Calu3 (cell line): Measurements from ENCODE around the gene ASB15. TPM values are rescaled to one million over a fixed set of nuclear protein-coding genes. Genes with fewer than 3 reads are reported as not detected.

Experiments
- BruUV-seq: library from RNA; stranded (reverse); fragments of 400-500 nt; replicated peaks from 2 replicates; lab custom pipeline; 2021; lab: Mats Ljungman, UMichigan
- CTCF ChIA-PET: fragments of 300-600 bp; sonication (Branson Sonifier 250); formaldehyde crosslinking; loops from one replicate; lab custom pipeline; 2022; ENCODE audit warnings: antibody characterized with exemption; lab: Charles Lee
- DNase-seq: peaks from one replicate; pipeline ENCODE4 v3.0.0; 2022
- H3K27ac Mint-ChIP-seq: one replicate; pipeline ENCODE4 v1.8.0; 2022; ENCODE audit warnings: mixed read lengths; ENCODE audit not compliant: unreplicated experiment
- H3K27me3 Mint-ChIP-seq: one replicate; pipeline ENCODE4 v1.8.0; 2022; ENCODE audit warnings: mixed read lengths; ENCODE audit not compliant: unreplicated experiment
- H3K36me3 Mint-ChIP-seq: one replicate; pipeline ENCODE4 v1.8.0; 2022; ENCODE audit warnings: mild to moderate bottlenecking, moderate library complexity, mixed read lengths; ENCODE audit not compliant: insufficient read depth, unreplicated experiment
- H3K4me1 Mint-ChIP-seq: one replicate; pipeline ENCODE4 v1.8.0; 2022; ENCODE audit warnings: mild to moderate bottlenecking, low read depth, mixed read lengths; ENCODE audit not compliant: unreplicated experiment
- H3K4me3 Mint-ChIP-seq: one replicate; pipeline ENCODE4 v1.8.0; 2022; ENCODE audit warnings: mild to moderate bottlenecking, low read depth, moderate library complexity, mixed read lengths; ENCODE audit not compliant: unreplicated experiment
- H3K9me3 Mint-ChIP-seq: one replicate; pipeline ENCODE4 v1.8.0; 2022; ENCODE audit warnings: low read depth, mixed read lengths; ENCODE audit not compliant: unreplicated experiment
- CTCF ChIP-seq: fragments of 200-600 bp; IDR thresholded peaks from one replicate; pipeline ENCODE4 v1.8.0; 2022; ENCODE audit warnings: antibody characterized with exemption; ENCODE audit not compliant: unreplicated experiment
- intact Hi-C: fragments of 100-400 bp; cut with micrococcal nuclease; formaldehyde crosslinking; loops from one replicate; pipeline ENCODE4 v1.10.0; 2022; ENCODE audit not compliant: unreplicated experiment
- total RNA-seq: library from RNA; stranded (reverse); gene quantifications from 2 replicates; pipeline ENCODE4 v1.2.3, GENCODE V29; 2022

The ASB15 gene
- total RNA-seq, 1 experiment from 2014 or later, result not detected

- Mint-ChIP-seq H3K36me3 (no peaks in the 10 kb centered on the region), H3K9me3 (no peaks in the 10 kb centered on the region), H3K27ac (no peak overlapping the region), H3K27me3 (no peaks in the 10 kb centered on the region), H3K4me1 (no peaks in the 10 kb centered on the region), H3K4me3 (no peak overlapping the region)
- CTCF ChIA-PET, result interaction anchor here (1.2 kb wide), 1 partner anchor 10 kb away, joined by 3 read pairs; no protein-coding TSS in a partner anchor
- DNase-seq, result no peak
- TF ChIP-seq CTCF, result no peak
- no TSS peak for BruUV-seq
- intact Hi-C loops, result no loop called here
Measured at GRCh38 chr7:123573341-123573740, 28.3 kb upstream of the ASB15 start.

GRCh38 chr7:123573896-123574467 lies 27.6 kb upstream of the ASB15 start:
- intact Hi-C loops, result no loop called here
- BruUV-seq, result no TSS peak
- CTCF ChIA-PET, result interaction anchor here (1.2 kb wide), 1 partner anchor 10 kb away, joined by 3 read pairs; no protein-coding TSS in a partner anchor
- Mint-ChIP-seq H3K27ac (no peak overlapping the region), H3K4me1 (no peaks in the 10 kb centered on the region), H3K9me3 (no peaks in the 10 kb centered on the region), H3K36me3 (no peaks in the 10 kb centered on the region), H3K27me3 (no peaks in the 10 kb centered on the region), H3K4me3 (no peak overlapping the region)
- DNase-seq, result no peak
- TF ChIP-seq CTCF, result no peak

- H3K9me3 Mint-ChIP-seq, result no peaks in the 10 kb centered on the region
- H3K4me3 Mint-ChIP-seq, result no peak overlapping the region
- H3K4me1 Mint-ChIP-seq, result peaks cover 8% of the 10 kb centered on the region
- no peak overlapping the region for H3K27ac Mint-ChIP-seq
- H3K36me3 Mint-ChIP-seq, result no peaks in the 10 kb centered on the region
- TF ChIP-seq CTCF, result no peak
- intact Hi-C loops, result no loop called here
- H3K27me3 Mint-ChIP-seq, result no peaks in the 10 kb centered on the region
- CTCF ChIA-PET, result no interaction called here
- BruUV-seq, result no TSS peak
- no peak for DNase-seq
Measured at GRCh38 chr7:123579416-123579815, 22.2 kb upstream of the ASB15 start.

GRCh38 chr7:123580406-123581161 lies 21.0 kb upstream of the ASB15 start:
- CTCF ChIA-PET, result interaction anchor here (0.7 to 1.1 kb wide), 3 partner anchors 31 to 121 kb away, joined by 3 to 10 read pairs (median 4); no protein-coding TSS in a partner anchor
- H3K27me3 Mint-ChIP-seq, result no peaks in the 10 kb centered on the region
- peaks cover 8% of the 10 kb centered on the region for H3K4me1 Mint-ChIP-seq
- H3K9me3 Mint-ChIP-seq, result no peaks in the 10 kb centered on the region
- BruUV-seq, result no TSS peak
- no peaks in the 10 kb centered on the region for H3K36me3 Mint-ChIP-seq
- TF ChIP-seq CTCF, result peak; percentile 68
- H3K27ac Mint-ChIP-seq, result no peak overlapping the region
- intact Hi-C loops, result loop anchor here (2.0 to 5.0 kb wide), 2 partner anchors 122 to 292 kb away; no protein-coding TSS in a partner anchor
- peak; percentile 40 for DNase-seq
- no peak overlapping the region for H3K4me3 Mint-ChIP-seq
